Measurements from ENCODE around the gene HOXB2. TPM values are rescaled to one million over a fixed set of nuclear protein-coding genes. Genes with fewer than 3 reads are reported as not detected.

HOXB2 gene
- total RNA-seq, 2 donors from 2014 or later: 2.5 to 7.0 TPM

DNA sequence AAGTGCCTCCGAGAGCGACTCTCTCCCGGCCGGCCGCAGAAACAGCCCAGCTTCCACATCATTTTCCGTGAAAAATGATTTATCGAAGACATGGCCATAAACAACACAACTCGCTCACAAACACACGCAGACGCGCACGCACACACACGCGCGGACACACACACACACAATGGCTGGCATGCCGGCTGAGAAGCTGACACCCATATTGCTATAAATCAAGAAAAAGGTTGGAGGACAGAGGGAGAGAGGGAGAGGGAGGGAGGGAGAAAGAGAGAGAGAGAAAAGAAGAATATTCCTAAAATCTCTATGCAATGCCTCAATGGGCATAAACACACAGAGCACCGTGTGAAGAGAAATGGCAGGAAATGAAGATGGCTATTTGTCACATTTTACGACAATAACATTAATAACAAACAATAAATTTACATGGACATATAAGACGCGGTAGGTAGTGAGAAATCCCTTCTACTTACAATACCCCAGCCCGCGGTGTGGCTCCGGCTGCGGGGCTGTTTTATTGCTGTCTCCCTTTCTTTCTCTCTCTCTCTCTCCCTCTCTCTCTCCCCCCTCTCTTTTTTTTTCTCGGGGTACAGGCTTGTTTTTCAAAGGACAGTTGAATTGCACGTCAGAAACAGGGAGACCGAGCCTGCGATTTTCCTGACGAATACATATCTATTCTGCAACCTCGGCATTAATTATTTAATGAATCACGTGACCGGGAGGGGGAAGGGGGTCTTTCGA, 23.8 kb upstream of the HOXB2 start:
- intact Hi-C loops (cut with DNase I, micrococcal nuclease): no loop called here
- DNase-seq (peak in 1 of 2 donors; percentile 13), ATAC-seq (no peak)

DNA sequence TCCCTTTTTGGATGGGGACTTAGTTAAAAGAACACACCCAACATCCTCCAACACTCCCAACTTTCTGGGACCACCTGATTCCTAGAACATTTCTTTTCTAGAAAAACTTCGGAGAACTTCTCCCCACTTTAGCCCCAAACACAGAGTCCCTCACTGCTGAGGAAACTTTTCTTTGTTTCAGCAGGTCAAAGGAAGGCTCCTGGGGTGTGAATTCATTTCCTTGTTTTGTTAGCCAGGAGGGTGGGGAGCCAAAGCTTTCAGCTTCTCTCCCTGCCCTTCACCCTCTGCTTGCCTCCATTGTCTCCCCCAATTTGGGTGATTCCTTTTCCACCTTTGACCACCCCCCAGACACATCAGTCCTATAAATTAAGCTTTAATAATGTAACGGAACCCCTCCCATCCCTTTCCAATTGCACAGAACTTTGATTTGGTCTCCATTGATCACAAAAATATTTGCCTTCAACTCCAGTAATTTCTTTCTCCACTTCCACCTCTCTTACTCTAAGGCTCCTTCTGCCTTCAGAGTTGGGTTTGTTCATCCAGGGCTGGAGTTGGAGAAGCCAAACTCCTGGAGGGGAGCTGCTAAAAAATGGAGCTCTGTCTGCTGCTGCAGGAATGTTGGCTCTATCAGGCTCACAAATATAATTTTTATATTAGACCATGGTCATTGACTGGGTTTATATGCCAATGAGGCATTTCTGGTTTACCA, 22.9 kb upstream of the HOXB2 start:
- intact Hi-C loops (cut with DNase I, micrococcal nuclease): no loop called here
- ATAC-seq (peak; percentile 57), DNase-seq (no peak)

DNA sequence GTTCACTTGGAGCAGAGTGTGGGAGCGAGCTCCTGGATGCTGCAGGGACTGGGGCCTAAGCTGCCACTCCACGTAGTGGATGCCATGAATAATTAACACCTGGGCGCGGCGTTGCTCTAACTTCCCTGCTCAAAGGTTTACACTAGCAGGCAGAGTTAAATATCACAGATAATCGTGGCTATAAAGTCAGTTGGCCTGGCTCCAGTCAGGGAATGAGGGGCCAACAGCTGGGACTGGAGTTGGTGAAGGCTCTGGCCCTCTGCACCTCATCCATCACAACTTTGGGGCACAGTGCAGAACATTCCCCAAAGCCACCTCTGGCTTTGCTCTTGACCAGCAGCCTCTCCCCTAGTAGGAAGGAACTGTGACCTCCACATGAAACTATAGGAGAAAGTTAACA, 22.3 kb upstream of the HOXB2 start:
- DNase-seq (peak; percentile 70 to 81), ATAC-seq (peak; percentile 91)
- intact Hi-C loops (cut with DNase I, micrococcal nuclease): no loop called here

DNA sequence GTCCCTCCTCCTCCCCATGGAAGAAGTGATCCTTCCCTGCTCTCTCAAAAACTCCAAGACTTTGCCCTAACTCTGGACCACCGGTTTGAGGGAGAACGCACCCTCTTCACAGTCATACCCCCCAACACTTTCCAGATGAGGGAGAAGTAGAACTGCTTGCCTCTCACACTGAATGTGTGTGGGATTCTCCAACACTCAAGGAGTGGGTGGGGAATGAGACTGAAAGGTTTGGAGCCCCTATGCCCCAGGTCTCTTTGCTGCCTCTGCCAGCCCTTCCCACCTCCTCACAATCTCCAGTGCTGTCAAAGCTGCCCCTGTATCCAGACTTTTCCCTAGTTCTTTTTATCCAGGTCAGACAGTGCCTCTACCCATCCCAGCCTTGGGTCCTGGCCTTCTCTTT, 21.8 kb upstream of the HOXB2 start:
- ATAC-seq (no peak), DNase-seq (no peak)
- intact Hi-C loops (cut with DNase I, micrococcal nuclease): no loop called here

DNA sequence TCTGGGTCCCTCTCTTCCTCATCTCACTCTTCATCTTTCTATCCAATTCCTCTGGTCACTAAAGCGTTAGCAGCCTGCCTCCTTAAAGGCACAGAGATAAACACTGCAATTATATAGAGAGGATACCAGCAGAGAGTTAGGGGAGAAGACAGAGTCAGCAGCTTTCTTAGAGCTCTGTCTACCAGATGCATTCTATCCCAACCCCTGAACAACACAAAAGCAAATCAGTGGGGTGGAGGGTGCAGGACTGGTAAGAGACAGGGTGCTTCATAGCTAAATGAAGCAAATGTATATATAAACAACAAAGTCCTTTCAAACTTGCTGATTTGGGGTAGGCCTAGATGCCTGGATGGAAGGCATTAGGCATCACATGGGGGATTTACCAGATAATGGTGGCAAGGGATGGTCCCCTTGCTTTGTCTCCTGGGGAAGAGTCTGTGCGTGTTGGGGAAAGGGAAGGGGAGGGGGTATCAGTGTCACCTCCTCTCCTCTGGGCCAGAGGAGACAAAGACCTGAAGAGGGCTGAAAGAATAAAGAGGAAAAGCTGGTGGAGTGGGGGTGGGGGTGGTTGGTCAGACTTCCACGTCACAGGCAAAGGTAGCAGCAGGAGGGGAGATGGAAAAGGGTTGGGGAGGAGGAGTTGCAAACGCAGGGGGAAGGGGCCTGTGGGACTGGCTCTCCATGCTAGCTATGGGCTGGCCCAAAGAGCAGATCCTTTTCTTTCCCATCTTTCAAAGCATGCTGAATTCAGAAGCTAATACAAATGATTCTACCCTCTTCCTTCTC, 21.2 kb upstream of the HOXB2 start:
- ATAC-seq (no peak), DNase-seq (peak in 1 of 2 donors; percentile 4)
- intact Hi-C loops (cut with DNase I, micrococcal nuclease): no loop called here

DNA sequence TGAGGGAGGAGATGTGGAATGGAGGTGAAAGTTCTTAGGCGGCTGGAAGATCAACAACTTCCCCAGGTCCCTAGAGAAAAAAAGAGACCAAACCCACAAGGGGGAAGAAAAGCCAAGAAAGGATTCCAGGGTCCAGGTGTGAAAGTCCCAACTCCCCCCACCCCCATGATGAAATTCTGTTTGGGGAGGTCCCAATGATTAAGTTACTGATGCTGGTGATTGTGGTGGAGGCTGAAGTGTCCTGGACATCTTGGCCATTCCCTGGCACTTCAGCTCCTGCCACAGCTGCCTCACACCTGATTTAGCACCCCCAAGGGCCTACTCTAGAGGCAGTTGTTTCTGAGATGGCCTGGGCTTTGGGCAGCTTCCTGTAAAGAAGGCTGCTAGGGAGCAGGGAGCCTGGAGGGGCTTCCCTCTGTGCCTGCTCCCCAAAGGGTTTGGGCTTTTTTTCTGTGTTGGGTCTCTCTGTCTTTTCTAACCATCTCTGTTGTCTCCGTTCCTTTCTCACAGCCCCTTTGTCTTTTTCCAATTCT, 20.2 kb upstream of the HOXB2 start:
- intact Hi-C loops (cut with DNase I, micrococcal nuclease): no loop called here
- no peak for DNase-seq
- no peak for ATAC-seq

DNA sequence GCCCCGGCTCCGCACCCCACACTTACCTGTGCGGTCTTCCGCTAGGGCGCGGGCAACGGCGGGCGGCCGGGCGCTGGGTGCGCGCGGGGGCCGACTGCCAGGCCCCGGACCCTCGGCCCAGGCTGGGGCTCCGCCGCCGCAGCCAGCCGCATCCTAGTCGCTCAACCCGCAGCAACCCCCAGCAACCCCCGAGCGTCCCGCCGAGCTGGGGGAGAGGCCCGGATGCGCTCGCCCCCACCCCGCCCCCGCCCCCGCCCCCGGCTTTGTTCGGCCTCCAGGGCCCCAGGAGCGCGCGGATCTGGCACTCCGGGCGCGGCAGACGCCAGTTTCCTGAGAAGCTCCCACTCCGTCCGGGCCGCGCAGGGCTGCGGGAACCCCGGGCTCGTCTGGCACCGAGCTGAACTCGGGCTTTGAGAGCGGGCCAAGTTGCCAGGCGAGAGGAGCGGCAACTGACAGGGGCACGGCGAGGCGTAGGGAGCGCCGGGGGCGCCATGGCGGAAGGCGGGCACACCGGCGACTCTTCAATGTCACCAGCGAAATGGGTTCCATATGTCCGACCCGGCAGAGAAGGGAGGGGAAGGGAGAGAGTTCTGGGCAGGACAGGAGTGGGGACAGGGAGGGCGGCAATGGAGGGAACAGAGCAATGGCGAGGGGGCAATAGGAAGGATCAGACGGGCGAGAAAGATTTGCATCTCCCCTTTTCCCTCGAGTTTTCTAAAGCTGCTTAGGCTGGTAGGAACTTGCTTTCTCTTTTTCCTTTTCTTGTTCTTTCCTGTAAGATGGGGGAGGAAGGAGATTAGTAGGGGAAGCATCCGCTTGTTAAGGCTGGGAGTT, 19.5 kb upstream of the HOXB2 start:
- no peak for ATAC-seq
- intact Hi-C loops (cut with DNase I, micrococcal nuclease): no loop called here
- no peak for DNase-seq

DNA sequence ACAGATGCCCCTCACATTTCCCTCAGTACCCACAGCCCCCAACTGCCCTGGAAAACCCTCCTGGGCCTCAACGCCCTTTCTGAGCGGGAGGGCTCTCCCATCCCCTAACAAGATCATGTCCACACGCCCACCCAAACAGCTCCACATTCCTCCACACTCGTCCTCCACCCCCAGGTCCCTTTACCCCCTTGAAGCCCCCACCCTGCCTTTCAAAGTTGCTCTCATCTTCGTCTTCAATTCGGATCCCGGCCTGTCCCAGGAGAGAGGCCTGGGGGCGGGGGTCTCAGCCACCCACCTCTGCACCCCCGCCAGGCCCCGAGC, 18.9 kb upstream of the HOXB2 start:
- no peak for ATAC-seq
- no peak for DNase-seq
- intact Hi-C loops (cut with DNase I, micrococcal nuclease): no loop called here

DNA sequence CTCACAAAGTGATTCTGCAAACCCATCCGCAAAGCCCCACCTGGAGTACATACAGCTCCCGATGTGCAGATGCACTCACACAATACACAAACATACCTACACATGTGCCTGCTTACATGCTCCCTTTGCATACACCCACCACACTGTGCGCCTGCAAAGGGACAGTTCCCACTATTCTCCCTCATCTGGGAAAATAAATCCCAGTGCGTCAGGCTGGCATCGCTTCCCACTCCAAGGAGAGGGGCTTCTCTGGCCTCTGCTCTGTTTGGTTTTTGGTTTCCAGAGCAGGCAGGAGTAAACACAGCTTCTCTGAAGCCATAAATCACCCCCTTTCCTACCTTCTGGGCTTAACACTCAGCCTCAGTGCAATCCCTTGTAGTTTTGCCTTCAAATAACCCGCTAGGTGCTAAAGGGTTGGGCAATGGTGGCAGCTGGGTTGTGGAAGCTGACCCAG, 18.5 kb upstream of the HOXB2 start:
- DNase-seq (no peak), ATAC-seq (no peak)
- intact Hi-C loops (cut with DNase I, micrococcal nuclease): no loop called here

DNA sequence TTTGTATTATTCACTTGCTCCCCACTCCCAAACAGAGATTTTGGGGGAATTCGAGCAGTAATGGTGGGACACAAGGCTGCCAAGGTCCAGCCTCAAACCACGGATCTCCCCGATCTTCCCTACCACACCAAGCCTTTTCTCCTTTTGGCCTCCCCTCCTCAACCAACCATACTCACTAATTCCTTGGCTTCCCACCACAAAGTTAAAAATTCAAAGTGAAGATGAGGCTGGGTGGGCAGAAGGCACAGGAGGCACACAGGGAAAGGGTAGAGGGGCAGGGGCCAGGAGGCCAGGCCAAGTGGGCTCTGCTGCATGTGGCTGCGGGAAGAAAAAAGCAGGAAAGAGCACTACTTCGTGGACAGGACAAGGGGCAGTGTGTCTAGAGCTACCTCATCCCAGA, 18.0 kb upstream of the HOXB2 start:
- DNase-seq (no peak), ATAC-seq (no peak)
- intact Hi-C loops (cut with DNase I, micrococcal nuclease): no loop called here

DNA sequence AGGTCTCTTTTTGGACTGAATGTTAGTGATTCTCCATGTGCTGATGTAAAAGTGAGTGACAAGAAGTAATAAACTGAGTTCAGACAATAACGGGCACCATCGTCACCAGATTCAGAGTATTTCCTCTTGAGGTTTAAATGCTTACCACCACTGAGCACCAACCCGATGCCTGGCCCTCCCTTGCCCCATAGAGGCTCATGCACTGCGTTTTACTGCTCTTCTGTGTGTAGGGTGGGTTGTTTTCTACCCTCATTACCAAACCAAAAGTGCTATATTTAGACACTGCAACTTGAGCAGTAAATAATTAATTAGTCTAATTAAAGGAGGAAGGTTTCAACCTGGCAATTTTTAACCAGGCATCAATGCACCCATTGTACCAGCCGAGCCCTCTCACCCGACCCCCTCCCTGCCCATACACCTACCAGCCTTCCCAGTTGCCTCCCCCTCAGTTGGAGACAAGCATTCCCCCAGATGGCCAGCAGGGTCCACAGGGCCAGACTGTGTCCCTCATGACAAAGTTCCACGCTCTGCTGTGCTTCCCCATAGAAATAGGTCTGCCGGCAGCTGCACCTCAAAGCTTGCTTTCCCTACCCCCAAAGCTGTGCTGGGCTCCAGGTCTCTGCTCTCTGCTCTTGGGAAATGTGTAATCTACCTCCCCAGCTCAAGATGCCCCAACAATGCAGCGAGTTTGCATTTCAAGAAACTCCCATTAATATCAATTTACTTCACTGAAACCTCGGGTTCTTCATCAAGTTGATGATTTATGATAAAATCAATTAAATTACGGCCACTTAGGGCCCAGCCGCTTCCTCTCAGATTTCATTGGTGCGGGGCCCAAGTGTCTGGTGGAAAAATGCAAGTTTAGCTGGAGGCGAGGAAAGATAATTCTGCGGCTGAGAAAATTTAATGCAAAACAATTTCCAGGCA, 17.2 kb upstream of the HOXB2 start:
- intact Hi-C loops (cut with DNase I, micrococcal nuclease): no loop called here
- no peak for ATAC-seq

DNA sequence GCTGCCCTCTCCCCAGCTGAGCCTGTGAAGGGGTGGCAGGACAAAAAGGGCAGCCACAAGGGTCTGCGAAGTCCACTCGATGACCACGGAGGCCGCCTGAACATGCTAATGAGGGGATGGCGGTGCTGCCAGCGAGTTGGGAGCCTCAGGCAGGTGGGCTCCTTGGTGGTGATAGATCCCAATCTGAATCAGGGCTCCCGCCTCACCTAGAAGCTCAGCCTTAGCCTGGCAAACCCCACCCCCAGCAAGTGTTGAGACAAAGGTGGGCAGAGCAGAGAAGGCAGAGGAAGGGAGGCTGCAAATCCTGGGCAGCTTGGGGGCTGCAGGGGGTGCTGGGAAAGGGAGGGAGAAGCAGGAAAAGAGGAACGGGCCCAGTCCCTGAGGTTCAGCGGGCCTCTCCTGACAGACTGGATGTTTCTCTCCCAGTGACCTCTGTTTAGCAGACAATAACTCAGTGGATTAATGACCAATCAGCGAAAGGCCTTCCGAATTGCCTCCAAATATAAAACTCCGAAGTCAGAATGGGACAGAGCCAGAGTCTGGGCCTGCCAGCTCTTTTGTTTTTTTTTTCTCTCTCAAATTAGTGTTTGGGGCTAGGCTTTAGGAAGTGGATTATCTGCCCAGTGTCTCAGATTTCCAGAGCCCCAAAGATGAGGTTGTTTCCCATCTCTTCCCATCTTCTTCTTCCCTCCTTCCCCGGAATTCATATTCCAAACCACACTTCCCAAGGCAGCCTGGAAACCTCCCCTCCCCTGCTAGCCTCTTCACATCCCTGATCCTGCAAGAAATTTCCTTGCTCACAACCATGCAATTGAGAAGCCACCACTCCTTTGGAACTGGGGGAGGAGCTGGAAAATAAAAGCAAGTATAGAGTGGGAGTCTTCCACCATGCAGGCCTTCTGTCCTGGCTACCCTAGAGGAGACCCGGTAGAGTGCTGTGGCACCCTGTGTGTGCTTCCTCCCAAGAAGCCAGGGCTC, 15.2 kb upstream of the HOXB2 start:
- ATAC-seq (no peak), DNase-seq (no peak)
- intact Hi-C loops (cut with DNase I, micrococcal nuclease): no loop called here

More for the DNA sequence above, 17.2 kb upstream of the HOXB2 start:
- no peak for DNase-seq

DNA sequence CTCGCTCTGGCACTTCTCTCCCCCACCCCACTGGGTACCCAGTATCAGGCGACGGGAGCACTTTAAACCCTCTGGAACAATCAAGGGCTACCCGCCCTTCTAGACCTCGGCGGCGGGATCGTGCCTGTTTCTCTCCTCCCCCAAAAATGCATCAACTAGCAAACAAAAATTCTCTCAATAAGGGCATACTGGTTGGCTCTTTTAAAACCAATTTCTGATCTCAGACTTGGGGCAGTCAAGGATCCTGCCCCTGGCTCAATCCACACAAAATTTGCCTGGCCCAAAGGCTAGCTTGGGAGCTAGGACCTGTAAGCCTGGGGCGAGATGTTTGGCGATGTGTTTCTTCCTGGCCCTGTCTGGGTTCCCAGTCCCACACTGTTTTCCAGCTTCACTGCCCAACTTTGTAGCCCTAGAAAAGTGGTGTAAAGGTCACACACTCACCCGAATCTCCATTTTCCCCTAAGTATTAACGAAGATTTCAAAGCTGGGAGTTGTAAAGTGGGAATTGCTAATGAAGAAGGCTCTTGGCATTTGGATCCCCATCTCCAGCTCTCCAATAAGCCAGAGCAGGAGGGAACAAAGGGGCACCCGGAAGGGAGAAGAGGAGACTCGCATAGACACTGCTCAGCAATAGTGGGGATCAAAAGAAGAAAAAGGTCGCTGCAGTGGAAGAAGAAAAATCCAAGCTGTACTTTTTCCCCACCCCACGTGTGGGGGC, 14.4 kb upstream of the HOXB2 start:
- DNase-seq (no peak), ATAC-seq (no peak)
- intact Hi-C loops (cut with DNase I, micrococcal nuclease): no loop called here

DNA sequence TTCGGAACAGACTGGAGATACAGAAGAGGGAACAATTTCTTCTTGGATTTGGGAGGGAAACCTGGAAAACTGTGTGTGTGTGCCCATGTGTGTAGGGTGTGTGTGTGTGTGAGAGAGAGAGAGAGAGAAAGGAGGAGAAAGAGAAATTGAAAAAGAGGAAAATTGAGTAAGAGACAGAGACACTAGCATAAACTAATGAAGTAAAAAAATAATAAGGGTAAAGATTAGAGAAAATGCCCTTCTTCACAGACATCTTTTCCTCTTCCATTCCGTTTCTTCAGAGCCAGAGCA, 13.9 kb upstream of the HOXB2 start:
- intact Hi-C loops (cut with DNase I, micrococcal nuclease): no loop called here
- DNase-seq (no peak), ATAC-seq (no peak)

DNA sequence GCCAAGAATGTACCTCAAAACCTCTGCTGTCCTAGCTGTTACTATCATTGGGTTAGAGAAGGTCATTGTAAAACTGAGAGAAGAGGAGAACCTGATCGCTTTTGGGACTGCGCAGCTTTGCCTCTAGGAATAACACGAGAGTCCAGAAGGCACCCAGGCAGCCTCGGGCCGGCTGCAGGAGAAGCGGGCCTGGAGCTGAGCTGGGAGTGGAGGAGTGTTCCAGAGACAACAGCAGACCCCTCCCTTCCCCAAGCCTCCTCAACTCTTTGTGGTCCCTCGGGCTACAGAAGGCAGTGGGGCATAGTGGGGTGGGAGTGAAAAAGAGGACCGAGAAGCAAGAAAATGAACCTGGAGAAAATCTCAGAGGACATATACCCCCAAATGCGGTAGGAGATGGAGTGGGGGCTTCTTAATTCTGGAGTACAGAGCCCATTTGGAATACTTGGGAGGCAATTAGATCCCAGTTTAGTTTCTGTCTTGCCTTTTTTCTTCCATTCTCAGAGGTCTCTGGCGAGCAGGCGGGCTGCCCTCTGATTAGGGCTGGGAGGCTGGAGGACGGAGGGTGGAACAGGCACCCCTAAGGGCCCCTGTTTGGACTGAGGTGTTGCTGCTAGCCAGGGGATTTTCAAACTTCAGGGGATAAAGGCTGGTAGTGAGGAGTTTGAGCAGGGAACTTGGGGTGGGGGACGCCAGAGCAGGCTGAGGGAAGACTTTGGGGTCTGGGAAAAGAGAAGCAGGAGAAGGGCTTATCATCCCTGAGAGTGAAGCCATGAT, 13.3 kb upstream of the HOXB2 start:
- no peak for DNase-seq
- intact Hi-C loops (cut with DNase I, micrococcal nuclease): no loop called here
- ATAC-seq: no peak
